ENCODE results near the gene A2ML1. TPM values are rescaled to one million over a fixed set of nuclear protein-coding genes. Genes with fewer than 3 reads are reported as not detected.
"Not testable (repeated sequence)": the region's sequence is repeated elsewhere in the genome, so short reads cannot be mapped to it uniquely, and the experiment has no call there.

Gene A2ML1
- total and polyA plus RNA-seq, 9 donors, result 0.07 to 0.80 (median 0.23) TPM; not detected in 1

GRCh38 chr12:8780389-8780788 lies 42.0 kb upstream of the A2ML1 start:
- no peak for DNase-seq
- intact Hi-C loops (cut with DNase I), result no loop called here
- no peaks in the 10 kb centered on the region for H3K27me3 ChIP-seq
- 67 to 80% (median 78%) methylated on average over 1 of the region's 1 CpG for WGBS, 3 donors
- no peaks in the 10 kb centered on the region for H3K9me3 ChIP-seq
- no peaks in the 10 kb centered on the region for H3K36me3 ChIP-seq
- peaks cover 4% of the 10 kb centered on the region for H3K4me1 ChIP-seq (ENCODE audit: insufficient read depth)
- H3K4me3 ChIP-seq, result no peak overlapping the region
- no peak overlapping the region for H3K27ac ChIP-seq
- TF ChIP-seq EP300 (IDR thresholded peaks at IDR 0.05) (no peak), POLR2A (IDR thresholded peaks at IDR 0.05) (no peak)
- TF ChIP-seq, protein P1, sequence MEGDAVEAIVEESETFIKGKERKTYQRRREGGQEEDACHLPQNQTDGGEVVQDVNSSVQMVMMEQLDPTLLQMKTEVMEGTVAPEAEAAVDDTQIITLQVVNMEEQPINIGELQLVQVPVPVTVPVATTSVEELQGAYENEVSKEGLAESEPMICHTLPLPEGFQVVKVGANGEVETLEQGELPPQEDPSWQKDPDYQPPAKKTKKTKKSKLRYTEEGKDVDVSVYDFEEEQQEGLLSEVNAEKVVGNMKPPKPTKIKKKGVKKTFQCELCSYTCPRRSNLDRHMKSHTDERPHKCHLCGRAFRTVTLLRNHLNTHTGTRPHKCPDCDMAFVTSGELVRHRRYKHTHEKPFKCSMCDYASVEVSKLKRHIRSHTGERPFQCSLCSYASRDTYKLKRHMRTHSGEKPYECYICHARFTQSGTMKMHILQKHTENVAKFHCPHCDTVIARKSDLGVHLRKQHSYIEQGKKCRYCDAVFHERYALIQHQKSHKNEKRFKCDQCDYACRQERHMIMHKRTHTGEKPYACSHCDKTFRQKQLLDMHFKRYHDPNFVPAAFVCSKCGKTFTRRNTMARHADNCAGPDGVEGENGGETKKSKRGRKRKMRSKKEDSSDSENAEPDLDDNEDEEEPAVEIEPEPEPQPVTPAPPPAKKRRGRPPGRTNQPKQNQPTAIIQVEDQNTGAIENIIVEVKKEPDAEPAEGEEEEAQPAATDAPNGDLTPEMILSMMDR (IDR thresholded peaks at IDR 0.05), result peak in 1 of 3 donors; percentile 20

DNA sequence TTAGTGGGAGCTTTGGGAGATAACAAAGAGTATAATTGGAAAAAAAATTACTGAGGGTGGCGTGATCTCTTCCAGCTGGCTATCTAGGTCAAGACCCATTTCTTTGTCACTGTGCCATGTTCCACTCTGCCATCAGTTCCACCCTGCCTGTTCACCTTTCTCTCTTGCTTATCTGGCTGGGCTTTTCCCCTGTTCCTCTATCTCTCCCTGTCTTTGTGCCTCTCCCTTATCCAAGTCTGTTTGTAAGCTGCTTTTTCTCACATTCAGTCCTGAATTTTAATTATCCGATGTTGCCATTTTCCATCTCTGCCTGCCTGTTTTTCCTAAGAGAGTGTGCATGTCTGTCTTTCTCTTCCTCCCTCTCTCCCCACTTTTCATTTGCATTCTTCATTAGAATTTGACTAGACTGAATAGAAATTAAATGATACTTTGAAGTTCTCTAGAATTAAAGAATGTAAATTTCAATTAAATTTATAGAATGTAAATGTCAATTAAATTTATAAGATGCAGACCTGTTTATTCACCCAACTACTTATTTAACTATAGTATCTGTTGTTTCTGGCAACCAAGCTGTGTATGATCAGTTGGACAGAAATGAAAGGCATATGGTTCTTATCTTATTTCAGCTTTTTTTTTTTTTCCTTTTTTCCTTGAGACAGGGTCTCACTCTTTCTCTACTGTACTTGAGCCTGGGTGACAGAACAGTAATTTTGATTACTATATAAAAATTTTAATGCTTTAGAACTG lies 40.9 kb upstream of the A2ML1 start:
- intact Hi-C loops (cut with DNase I), result no loop called here
- Histone ChIP-seq H3K9me3 (no peaks in the 10 kb centered on the region), H3K4me3 (no peak overlapping the region), H3K4me1 (ENCODE audit: insufficient read depth) (peaks cover 4% of the 10 kb centered on the region), H3K27ac (no peak overlapping the region), H3K27me3 (no peaks in the 10 kb centered on the region), H3K36me3 (no peaks in the 10 kb centered on the region)
- no peak for DNase-seq
- WGBS, 3 donors, result 27 to 42% (median 29%) methylated on average over 2 of the region's 2 CpGs
- TF ChIP-seq POLR2A (IDR thresholded peaks at IDR 0.05) (no peak), EP300 (IDR thresholded peaks at IDR 0.05) (no peak)
- TF ChIP-seq, protein P1 (IDR thresholded peaks at IDR 0.05), result no peak

DNA sequence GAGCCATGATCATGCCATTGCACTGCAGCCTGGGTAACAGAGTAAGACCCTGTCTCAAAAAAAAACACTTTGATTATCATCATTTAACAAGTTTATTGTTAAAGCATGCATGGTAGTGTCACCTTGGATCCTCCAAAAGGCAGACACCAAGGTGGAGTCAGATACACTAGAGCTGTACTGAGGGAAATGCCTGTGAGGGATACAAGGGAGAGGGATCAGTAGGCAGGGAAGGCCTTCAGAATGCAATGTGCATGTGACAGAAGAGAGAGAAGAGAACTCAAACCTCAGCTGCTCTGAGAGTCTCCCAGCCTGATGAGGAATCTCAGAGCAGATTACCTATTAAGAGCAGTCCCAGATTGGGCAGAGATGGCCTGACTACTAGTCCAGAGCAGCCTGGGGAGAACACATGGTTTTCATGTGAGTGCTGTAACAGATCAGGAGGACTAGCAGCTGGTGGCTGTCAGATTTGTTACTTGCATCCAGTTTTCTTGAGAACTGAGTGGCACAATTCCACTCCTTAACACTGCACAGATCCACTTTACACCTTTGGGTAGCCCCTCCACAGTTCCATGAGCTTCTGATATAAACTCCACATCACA lies 38.0 kb upstream of the A2ML1 start:
- Histone ChIP-seq H3K4me1 (ENCODE audit: insufficient read depth) (peaks cover 2% of the 10 kb centered on the region), H3K27ac (no peak overlapping the region), H3K27me3 (no peaks in the 10 kb centered on the region), H3K36me3 (no peaks in the 10 kb centered on the region), H3K9me3 (no peaks in the 10 kb centered on the region), H3K4me3 (no peak overlapping the region)
- TF ChIP-seq, protein P1 (IDR thresholded peaks at IDR 0.05), result no peak
- TF ChIP-seq EP300 (IDR thresholded peaks at IDR 0.05) (no peak), POLR2A (IDR thresholded peaks at IDR 0.05) (no peak)
- DNase-seq, result no peak
- intact Hi-C loops (cut with DNase I), result no loop called here

DNA sequence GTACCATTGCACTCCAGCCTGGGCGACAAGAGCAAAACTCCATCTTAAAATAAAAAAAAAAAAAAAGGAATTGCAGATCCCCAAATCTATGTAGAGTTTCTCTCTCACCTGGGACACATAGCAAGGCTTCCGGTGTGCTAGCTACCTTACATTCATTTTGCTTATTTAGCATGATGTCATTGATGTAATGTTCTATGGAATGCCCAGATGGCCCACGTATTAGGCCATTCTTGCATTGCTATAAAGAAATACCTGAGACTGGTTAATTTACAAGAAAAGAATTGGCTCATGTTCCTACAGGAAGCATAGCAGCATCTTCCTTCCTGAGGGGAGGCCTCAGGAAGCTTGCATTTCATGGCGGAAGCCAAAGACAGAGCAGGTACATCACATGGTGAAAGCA lies 36.9 kb upstream of the A2ML1 start:
- Histone ChIP-seq H3K4me3 (no peak overlapping the region), H3K27me3 (no peaks in the 10 kb centered on the region), H3K4me1 (ENCODE audit: insufficient read depth) (peaks cover 2% of the 10 kb centered on the region), H3K27ac (no peak overlapping the region), H3K9me3 (no peaks in the 10 kb centered on the region), H3K36me3 (no peaks in the 10 kb centered on the region)
- DNase-seq, result no peak
- intact Hi-C loops (cut with DNase I), result no loop called here
- TF ChIP-seq POLR2A (IDR thresholded peaks at IDR 0.05), result no peak
- TF ChIP-seq, protein P1 (IDR thresholded peaks at IDR 0.05), result no peak
- TF ChIP-seq EP300 (IDR thresholded peaks at IDR 0.05), result no peak
- 82 to 89% (median 85%) methylated on average over 4 of the region's 4 CpGs for WGBS, 3 donors

DNA sequence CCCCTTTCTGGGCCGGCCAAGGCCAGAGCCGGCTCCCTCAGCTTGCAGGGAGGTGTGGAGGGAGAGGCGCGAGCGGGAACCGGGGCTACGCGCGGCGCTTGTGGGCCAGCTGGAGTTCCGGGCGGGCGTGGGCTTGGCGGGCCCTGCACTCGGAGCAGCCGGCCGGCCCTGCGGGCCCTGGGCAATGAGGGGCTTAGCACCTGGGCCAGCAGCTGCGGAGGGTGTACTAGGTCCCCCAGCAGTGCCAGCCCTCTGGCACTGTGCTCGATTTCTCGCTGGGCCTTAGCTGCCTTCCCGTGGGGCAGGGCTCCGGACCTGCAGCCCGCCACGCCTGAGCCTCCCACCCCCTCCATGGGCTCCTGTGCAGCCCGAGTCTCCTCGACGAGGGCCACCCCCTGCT lies 35.2 kb upstream of the A2ML1 start:
- H3K27me3 ChIP-seq; H3K27ac ChIP-seq; H3K4me1 ChIP-seq (ENCODE audit: insufficient read depth); intact Hi-C loops (cut with DNase I); H3K9me3 ChIP-seq; H3K4me3 ChIP-seq; DNase-seq; H3K36me3 ChIP-seq: not testable (repeated sequence)
- WGBS, 3 donors, result 94 to 98% (median 95%) methylated on average over 26 to 28 of the region's 28 CpGs

DNA sequence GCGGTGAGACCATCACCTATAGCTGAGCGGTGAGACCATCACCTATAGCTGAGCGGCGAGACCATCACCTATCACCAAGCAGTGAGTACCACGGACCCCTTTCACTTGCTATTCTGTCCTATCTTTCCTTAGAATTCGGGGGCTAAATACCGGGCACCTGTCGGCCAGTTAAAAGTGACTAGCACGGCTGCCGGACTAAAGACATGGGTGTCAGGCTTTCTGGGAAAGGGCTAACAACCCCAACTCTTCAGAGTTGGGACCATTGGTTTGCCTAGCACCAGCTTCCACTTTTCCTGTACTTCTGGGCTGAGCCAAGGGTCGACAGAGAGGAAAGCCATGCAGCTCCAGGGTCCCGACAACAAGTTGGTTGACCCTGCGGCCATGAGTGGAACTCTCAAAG lies 33.7 kb upstream of the A2ML1 start:
- H3K27ac ChIP-seq; H3K4me1 ChIP-seq (ENCODE audit: insufficient read depth); H3K9me3 ChIP-seq; intact Hi-C loops (cut with DNase I); DNase-seq; H3K27me3 ChIP-seq; H3K36me3 ChIP-seq; H3K4me3 ChIP-seq: not testable (repeated sequence)
- WGBS, 3 donors, result 71 to 79% (median 74%) methylated on average over 10 to 13 of the region's 13 CpGs

GRCh38 chr12:8789341-8790013 lies 32.9 kb upstream of the A2ML1 start:
- 77 to 85% (median 84%) methylated on average over 13 of the region's 13 CpGs for whole genome bisulfite sequencing, 3 donors
- H3K9me3 ChIP-seq; H3K4me1 ChIP-seq (ENCODE audit: insufficient read depth); intact Hi-C loops (cut with DNase I); H3K27me3 ChIP-seq; DNase-seq; H3K27ac ChIP-seq; H3K36me3 ChIP-seq; H3K4me3 ChIP-seq: not testable (repeated sequence)
